CD4-positive, alpha-beta T cell treated with Interferon gamma for 1 hour (primary cell): ENCODE measurements around the gene KLHL6.
"Not testable (repeated sequence)": the region's sequence is repeated elsewhere in the genome, so short reads cannot be mapped to it uniquely, and the experiment has no call there.

ENCODE experiments used
- DNase-seq: peaks from one replicate; pipeline ENCODE4 v3.0.0-alpha.2; 2020

Gene KLHL6, protein sequence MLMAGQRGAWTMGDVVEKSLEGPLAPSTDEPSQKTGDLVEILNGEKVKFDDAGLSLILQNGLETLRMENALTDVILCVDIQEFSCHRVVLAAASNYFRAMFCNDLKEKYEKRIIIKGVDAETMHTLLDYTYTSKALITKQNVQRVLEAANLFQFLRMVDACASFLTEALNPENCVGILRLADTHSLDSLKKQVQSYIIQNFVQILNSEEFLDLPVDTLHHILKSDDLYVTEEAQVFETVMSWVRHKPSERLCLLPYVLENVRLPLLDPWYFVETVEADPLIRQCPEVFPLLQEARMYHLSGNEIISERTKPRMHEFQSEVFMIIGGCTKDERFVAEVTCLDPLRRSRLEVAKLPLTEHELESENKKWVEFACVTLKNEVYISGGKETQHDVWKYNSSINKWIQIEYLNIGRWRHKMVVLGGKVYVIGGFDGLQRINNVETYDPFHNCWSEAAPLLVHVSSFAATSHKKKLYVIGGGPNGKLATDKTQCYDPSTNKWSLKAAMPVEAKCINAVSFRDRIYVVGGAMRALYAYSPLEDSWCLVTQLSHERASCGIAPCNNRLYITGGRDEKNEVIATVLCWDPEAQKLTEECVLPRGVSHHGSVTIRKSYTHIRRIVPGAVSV

DNA sequence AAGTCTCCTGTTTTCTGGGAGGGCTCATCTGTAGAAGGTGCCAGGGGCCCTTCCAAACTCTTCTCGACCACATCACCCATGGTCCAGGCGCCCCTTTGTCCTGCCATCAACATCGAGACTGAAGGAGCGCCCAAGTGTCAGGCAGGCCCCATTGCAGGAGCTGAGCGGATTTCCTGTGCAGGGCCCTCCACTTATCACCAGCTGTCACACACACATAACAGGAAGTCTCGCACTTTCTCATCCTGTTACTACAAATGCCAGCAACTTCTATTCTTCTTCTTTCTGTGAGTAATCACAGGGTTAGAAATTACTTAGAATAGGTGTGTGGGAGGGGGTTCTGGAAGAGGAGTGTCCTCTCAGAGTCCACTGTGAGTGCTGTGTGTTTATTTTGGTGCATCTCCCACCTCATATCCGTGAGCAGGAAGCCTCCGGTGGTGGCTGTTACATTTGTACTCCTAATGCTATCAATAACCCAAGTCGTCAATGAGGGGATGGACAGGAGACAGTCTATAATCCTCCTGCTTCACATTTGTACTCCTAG, at the start of gene KLHL6:
TSS of gene KLHL6 (minus strand) at position 166 of the 541 bp plus-strand sequence. CDS start at position 113, 53 bp downstream.
- peak; percentile 75 for DNase-seq

DNA sequence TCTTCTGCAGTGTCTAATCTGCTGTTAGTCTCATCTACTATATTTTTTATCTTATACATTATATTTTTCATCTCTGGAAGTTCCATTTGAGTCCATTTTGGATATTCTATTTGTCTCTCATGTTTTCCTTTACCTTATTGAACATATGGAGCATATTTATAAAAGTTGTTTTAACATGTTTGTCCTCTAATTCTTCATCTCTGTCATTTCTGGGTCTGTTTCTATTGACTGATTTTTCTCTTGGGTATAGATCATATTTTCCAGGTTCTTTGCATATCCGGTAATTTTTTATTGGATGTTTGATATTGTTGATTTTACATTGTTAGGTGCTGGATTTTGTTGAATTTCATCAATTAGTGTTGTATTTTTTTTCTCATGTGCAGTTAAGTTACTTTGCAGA, 42.5 kb upstream of the KLHL6 start:
- DNase-seq, result no peak

- DNase-seq, result no peak
Observed at GRCh38 chr3:183594636-183595035, 39.1 kb upstream of the KLHL6 start.

GRCh38 chr3:183592821-183593220, 37.3 kb upstream of the KLHL6 start:
- DNase-seq, result no peak

DNA sequence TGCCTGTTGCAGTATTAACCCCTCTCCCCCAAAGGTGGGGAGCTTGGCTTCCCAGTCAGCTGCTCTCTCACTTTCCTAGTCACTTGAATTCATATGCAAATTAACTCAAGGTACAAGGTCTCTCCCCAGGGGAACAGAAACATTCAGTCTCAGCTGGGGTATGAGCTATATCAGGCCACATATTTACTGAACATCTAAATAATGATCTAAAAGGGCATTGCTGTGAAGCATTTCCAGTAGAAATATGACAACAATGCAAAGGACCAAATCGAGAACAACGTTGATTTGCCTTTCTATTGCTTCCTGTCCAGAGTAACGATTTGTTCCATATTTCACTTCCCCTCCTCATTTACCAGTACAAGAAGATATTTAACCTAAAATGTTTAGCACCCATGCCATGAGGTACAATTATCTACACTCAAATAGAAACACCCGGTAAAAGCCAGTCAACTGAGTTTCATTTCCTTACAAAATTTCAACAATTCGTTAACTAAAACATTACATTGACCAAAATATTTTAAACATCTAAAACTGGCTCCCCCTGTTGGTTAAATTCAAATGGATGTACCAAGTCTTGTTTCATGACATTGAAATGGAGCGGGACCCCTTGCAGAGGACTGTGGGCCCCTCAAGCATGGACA, 36.5 kb upstream of the KLHL6 start:
- no peak for DNase-seq

GRCh38 chr3:183590442-183590841, 34.9 kb upstream of the KLHL6 start:
- DNase-seq, result no peak

- DNase-seq, result no peak
Observed at GRCh38 chr3:183587336-183587735, 31.8 kb upstream of the KLHL6 start.

DNA sequence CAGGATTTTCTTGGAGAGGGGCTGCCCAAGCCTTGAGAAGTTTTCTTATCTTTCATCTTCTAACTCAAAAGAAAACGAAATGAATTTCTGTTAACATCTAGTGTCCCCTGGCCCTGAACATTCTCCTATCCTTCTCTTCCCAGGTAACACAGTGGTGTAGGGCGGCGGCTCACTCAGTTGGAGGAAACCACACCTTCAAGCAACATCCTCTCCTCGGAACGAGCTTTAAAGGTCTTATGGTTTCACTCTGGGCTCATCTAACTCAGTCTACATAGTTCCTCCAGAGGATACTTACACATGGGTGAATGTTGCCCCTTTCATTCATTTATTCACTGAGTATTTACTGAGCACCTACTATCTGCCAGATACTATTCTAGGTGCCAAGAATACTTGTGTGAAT, 31.0 kb upstream of the KLHL6 start:
- DNase-seq, result no peak

DNA sequence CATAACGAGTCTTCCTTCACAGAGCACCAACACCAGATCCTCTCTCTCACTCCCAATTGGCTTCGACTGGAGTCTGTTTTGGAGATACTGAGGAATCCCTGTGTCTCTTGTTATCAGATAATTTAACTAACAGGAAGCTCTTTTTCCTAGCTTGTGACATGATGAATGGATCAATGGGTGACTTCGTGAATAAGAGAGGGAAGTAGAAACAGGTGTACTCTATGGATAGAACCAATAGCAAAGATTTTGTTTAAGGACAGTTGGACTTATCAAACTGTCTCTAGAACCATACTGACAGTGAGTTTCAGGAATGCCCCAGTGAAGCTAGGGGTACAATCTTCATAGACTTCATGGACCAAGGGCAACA, 29.4 kb upstream of the KLHL6 start:
- DNase-seq, result no peak

- DNase-seq, result no peak
Observed at GRCh38 chr3:183584246-183584913, 28.9 kb upstream of the KLHL6 start.

GRCh38 chr3:183583331-183584245, 28.1 kb upstream of the KLHL6 start:
- no peak for DNase-seq

DNA sequence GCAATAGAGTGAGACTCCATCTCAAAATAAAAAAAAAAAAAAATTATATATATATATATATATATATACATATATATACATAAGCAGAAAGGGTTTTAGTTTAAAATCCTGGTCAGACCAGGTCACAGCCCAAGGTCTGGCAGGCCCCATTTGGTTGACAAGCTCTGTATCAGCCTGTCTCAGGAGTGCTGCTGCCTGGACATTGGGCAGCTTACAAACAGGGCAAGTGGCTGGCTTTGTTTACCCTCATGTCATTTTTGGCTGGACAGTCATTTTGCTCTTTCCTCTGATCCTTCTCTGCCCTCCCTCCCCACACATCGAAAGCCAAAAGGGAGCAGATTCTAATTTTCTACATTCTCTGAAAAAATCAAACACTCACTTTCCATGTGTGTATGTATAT, 26.7 kb upstream of the KLHL6 start:
- no peak for DNase-seq

GRCh38 chr3:183581496-183582155, 26.1 kb upstream of the KLHL6 start:
- DNase-seq, result no peak

DNA sequence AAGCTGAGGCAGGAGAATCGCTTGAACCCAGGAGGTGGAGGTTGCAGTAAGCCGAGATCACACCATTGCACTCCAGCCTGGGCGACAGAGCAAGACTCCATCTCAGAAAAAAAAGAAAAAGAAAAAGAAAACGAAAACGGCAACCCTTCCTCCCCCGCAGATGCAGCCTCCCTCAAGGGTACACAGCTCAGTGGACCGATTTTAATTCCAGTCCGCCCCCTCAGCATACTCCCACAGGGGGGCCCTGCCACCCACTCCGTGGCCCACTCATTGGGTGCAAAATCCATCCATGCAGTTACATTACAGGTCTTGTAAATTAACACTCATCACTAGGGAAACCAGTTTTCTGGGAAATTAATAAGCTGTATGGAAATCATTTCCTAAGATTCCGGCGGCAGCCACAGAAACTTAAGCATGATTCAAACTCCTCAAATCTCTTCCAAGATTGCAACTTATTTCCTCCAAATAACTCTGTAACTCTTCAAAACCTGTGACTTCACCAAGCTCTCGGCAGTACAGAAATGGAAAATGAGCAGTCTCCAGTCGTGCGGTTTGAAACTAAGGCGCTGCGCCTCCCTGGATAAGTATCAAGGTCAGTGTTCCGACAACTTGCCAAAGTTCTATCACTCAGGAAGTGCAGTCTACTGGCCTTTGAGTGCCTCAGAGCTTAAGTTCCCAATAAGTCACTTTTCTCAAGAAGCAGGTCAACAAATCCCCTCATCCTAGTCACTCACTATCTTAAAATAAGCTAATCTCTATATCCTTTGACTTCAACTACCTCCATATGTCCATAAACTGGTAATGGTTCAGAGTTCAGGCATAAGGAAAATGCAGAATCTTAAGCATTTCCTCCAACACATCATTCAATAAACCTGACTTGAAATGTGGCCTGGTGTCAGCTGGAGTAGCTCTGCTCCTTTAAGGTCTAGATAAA, 24.7 kb upstream of the KLHL6 start:
- DNase-seq, result no peak

- no peak for DNase-seq
Observed at GRCh38 chr3:183578179-183578578, 22.7 kb upstream of the KLHL6 start.

- no peak for DNase-seq
Observed at GRCh38 chr3:183577346-183577745, 21.8 kb upstream of the KLHL6 start.

- DNase-seq, result no peak
Observed at GRCh38 chr3:183576487-183577107, 21.1 kb upstream of the KLHL6 start.

DNA sequence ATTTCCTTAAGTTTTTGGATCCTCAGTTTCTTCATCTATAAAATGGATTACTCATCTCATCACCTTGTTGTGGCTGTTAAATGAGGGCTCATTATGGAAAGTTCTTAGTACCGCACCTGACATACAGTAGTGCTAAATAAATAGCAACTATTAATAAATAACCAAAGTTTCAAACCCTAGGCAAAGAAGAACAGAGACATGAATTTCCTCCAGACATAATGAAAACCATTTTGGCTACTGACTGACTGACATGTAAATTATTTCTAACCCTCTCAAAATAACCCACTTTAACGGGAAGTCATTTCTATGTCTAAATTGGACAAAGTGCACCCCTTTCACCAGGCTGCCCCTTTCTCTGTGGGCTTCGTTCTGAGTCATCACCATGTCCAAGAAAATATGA, 17.4 kb upstream of the KLHL6 start:
- DNase-seq, result no peak

GRCh38 chr3:183570191-183570590, 14.7 kb upstream of the KLHL6 start:
- DNase-seq, result not testable (repeated sequence)

GRCh38 chr3:183566880-183567279, 11.4 kb upstream of the KLHL6 start:
- DNase-seq, result no peak
